HG03378 (cell line): ENCODE measurements around the gene SMCHD1.

Experiments used
- ATAC-seq: cut with Tn5 transposase; IDR thresholded peaks from one replicate; pipeline ENCODE4 v1.9.1; 2021; ENCODE audit warnings: mild to moderate bottlenecking, moderate library complexity; ENCODE audit not compliant: unreplicated experiment

SMCHD1 gene

GRCh38 chr18:2655178-2655953, at the start of gene SMCHD1:
Gene SMCHD1, plus strand, starts transcription at chr18:2655726. Its CDS starts 350 bp downstream, at chr18:2656076.
- peak; percentile 47 for ATAC-seq

GRCh38 chr18:2606335-2606734, 49.2 kb upstream of the SMCHD1 start:
- ATAC-seq: no peak

- no peak for ATAC-seq
Measured at GRCh38 chr18:2609604-2610003, 45.9 kb upstream of the SMCHD1 start.

GRCh38 chr18:2610549-2610948, 45.0 kb upstream of the SMCHD1 start:
- no peak for ATAC-seq

GRCh38 chr18:2612996-2613395, 42.5 kb upstream of the SMCHD1 start:
- no peak for ATAC-seq

GRCh38 chr18:2617401-2617998, 38.0 kb upstream of the SMCHD1 start:
- no peak for ATAC-seq

GRCh38 chr18:2618009-2618408, 37.5 kb upstream of the SMCHD1 start:
- ATAC-seq: no peak

DNA sequence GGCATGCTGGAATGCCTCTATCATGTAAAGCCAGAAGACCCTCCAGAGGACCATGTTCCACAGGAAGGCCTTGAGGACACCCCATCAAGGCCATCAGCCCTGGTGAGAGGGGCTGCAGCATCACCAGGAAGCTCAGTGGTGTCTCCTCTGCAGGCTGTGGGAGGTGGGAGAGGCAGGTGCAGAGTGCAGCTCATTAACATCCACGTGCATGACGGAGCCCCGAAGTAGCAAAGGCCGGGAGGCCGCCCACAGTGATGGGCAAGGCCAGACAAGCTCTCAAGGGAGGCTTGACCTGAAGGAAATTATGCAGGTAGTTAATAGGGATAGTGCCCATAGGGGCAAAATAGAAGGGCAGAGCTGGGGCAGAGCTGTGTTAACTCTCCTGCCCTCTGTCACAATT, 30.3 kb upstream of the SMCHD1 start:
- ATAC-seq: no peak

- ATAC-seq: peak; percentile 64
Measured at GRCh38 chr18:2627821-2628276, 27.7 kb upstream of the SMCHD1 start.

GRCh38 chr18:2629003-2629402, 26.5 kb upstream of the SMCHD1 start:
- no peak for ATAC-seq

DNA sequence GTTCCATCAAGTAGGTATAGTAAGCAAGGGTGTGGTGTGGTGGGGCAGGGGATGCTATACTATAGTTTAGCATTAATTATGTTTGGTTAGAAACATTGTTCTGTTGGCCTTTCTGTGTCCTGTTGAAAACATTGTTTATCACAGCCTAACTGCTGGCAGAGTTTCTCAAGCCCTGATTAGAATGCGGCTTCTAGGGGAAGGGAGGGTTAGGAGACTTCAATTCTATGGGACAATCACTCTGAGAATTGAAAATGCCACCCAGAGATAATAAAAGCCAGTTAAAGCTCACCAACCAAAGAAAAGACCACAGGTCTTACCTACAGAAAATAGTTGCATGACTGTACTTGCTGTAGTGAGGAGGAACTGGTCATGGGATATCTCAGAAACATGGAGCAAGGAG, 19.9 kb upstream of the SMCHD1 start:
- ATAC-seq: no peak

DNA sequence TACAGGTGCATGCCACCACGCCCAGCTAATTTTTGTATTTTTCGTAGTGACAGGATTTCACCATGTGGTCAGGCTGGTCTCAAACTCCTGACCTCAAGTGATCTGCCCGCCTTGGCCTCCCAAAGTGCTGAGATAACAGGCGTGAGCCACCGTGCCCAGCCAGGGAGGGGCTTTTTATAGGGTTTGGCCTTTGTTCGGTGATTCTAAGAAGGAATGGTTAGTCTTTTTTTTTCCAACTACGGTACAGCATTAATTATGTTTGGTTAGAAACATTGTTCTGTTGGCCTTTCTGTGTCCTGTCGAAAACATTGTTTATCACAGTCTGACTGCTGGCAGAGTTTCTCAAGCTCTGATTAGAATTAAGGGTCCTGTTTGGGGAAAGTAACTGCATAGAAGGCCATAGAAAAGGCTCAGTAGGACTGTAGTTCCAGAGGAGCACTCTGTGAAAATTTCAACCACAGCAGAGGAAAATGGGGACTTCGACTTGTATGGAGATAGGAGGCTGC, 19.3 kb upstream of the SMCHD1 start:
- peak; percentile 25 for ATAC-seq

DNA sequence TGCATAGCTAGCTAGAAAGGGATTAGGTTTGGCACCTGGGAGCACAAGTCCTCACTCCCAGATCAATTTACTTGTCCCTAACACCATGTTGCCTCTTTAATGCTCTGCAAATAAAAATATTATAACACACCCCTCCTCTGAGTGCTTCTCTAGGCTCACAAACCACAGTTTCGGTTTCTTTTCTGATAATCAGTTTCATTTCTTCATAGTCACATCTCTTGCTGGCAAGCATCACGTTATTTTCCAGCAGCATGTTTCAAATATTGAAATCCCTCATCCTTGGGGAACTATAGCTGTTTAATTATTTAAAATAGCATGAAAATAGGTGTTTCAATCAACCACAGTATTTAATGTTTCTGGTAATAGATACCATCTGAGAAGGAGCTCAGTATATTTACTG, 13.9 kb upstream of the SMCHD1 start:
- peak; percentile 77 for ATAC-seq

DNA sequence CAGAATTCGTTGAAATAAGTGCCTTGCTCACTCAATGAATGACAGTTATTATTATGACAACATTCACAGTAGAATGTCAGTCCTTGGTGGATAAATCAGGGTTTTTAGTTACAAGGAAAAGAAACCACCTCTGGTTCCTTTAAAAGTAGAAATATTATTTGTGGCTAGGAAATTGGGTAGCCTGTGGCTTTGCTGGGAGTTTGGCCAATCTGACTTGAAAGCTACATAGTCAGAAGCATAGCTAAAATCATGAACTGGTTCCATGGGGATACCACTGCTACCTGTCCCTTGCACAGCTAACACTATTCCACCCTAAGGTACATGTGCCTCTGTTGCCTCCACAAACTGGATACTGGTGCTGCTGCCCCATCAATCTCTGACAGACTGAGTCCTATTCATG, 12.8 kb upstream of the SMCHD1 start:
- ATAC-seq: no peak

- ATAC-seq: no peak
Measured at GRCh38 chr18:2644535-2644934, 11.0 kb upstream of the SMCHD1 start.

- ATAC-seq: no peak
Measured at GRCh38 chr18:2651981-2652380, 3.5 kb upstream of the SMCHD1 start.

- ATAC-seq: no peak
Measured at GRCh38 chr18:2653467-2653866, 2.1 kb upstream of the SMCHD1 start.

DNA sequence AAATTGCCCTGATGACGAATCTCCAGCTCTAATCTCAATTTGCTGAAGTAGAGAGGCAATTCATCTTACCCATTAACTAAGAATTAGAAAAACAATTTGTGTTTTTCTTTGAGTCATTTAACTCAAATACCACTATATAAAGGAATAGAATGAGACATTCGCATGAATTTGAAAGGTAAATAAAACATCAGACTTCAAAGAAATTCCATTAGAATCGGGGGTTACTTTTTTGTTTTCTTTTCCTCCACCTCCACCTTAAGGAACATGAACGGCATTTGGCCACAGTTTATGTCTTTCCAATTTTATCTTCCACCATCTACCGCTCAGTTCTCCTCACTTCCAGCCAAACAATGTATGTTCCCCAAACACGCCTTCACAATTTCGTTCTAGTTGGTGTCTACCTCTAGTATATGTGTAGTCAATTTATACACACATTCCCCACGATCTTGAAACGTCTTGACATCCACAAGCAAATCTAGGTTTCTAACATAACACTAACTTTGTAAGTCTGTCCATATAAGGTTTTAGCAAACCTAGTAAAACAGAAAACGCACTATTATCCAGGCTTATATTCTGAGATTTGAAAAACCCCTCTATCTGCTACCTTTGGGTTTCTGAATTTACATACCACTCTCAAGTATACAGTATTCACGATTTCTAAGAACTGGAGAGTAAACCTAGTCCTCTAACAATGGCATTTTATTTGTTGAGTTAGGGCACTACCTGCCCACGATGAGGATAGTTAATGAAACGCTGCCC, 1.2 kb upstream of the SMCHD1 start:
- ATAC-seq: no peak

DNA sequence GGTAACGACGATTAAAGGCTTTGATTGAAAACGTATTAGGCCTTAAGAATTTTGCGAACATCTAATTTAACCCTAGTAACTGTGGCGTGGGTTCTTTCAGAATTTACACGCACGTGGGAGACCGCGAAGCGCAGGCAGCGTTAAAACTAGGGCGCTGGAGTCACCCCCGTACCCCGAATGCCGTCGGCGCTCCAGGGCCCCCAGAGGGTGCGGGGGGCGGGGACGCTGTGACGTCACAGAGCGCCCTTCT, 673 bp upstream of the SMCHD1 start:
- peak; percentile 36 for ATAC-seq

GRCh38 chr18:2655954-2656236, 369 bp downstream of the SMCHD1 start:
- ATAC-seq: peak; percentile 13

- ATAC-seq: no peak
Measured at GRCh38 chr18:2656237-2656980, 883 bp downstream of the SMCHD1 start.
